IPS-18a (cell line): ENCODE results near the gene NPIPA8.
"Not testable (repeated sequence)": the region's sequence is repeated elsewhere in the genome, so short reads cannot be mapped to it uniquely, and the experiment has no call there.

Experiments
- H3K27ac ChIP-seq: one replicate; pipeline ENCODE4 v1.5.1; 2013; ENCODE audit warnings: low read length
- H3K27me3 ChIP-seq: one replicate; pipeline ENCODE4 v1.6.1; 2013; ENCODE audit warnings: mild to moderate bottlenecking, low read length; ENCODE audit not compliant: control insufficient read depth, insufficient read depth
- H3K36me3 ChIP-seq: one replicate; pipeline ENCODE4 v1.6.1; 2013; ENCODE audit warnings: low read depth, low read length; ENCODE audit not compliant: control insufficient read depth
- H3K4me1 ChIP-seq: one replicate; pipeline ENCODE4 v1.6.1; 2013; ENCODE audit warnings: low read depth, low read length; ENCODE audit not compliant: control insufficient read depth
- H3K4me3 ChIP-seq: one replicate; pipeline ENCODE4 v1.5.1; 2013; ENCODE audit warnings: low read length
- H3K9ac ChIP-seq: one replicate; pipeline ENCODE4 v1.6.1; 2013; ENCODE audit warnings: mild to moderate bottlenecking, low read length, moderate library complexity
- H3K9me3 ChIP-seq: one replicate; pipeline ENCODE4 v1.6.1; 2013; ENCODE audit warnings: low read depth, low read length; ENCODE audit not compliant: control insufficient read depth

The NPIPA8 gene

GRCh38 chr16:18336636-18337035 is at the start of gene NPIPA8:
TSS of gene NPIPA8 (minus strand) at chr16:18336736. CDS start at chr16:18332662, 4,074 bp downstream.
- H3K9me3 ChIP-seq, H3K27me3 ChIP-seq, H3K4me1 ChIP-seq, H3K4me3 ChIP-seq, H3K9ac ChIP-seq, H3K36me3 ChIP-seq, H3K27ac ChIP-seq: not testable (repeated sequence)

- H3K27ac ChIP-seq, H3K4me3 ChIP-seq, H3K9ac ChIP-seq, H3K27me3 ChIP-seq, H3K9me3 ChIP-seq, H3K36me3 ChIP-seq, H3K4me1 ChIP-seq: not testable (repeated sequence)
Measured at GRCh38 chr16:18385285-18385684, 48.7 kb upstream of the NPIPA8 start.

GRCh38 chr16:18384869-18385268 is 48.3 kb upstream of the NPIPA8 start:
- H3K27me3 ChIP-seq, H3K9me3 ChIP-seq, H3K9ac ChIP-seq, H3K36me3 ChIP-seq, H3K4me3 ChIP-seq, H3K27ac ChIP-seq, H3K4me1 ChIP-seq: not testable (repeated sequence)

DNA sequence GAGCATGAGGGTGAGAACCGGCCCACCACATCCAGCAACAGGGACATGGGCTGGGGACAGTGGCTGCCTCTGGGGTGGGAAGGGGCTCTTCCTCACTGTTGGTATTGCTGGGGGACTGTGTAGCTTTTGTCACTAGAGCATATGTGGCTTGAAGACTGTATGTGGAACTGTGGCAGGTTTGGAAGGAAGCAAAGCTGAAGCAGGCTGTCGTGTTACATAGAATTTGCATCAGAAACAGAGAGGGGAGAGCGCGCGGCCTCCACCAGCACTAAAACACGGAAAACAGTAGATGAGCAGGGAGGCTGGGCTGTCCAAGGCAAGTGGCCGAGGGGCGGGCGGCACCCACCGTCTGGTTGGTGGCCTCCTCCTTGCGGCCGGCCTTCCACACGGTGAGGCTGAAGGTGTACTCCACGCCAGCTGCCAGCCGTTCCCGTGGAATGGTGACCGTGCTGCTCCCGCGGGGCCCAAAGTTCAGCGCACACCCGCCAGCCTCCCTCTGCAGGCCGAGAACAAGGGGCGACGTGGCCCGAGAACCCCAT is 47.6 kb upstream of the NPIPA8 start:
- not testable (repeated sequence) for H3K27me3 ChIP-seq, H3K36me3 ChIP-seq, H3K9me3 ChIP-seq, H3K27ac ChIP-seq, H3K9ac ChIP-seq, H3K4me1 ChIP-seq, H3K4me3 ChIP-seq

GRCh38 chr16:18382696-18383095 is 46.2 kb upstream of the NPIPA8 start:
- not testable (repeated sequence) for H3K9me3 ChIP-seq, H3K9ac ChIP-seq, H3K36me3 ChIP-seq, H3K4me3 ChIP-seq, H3K4me1 ChIP-seq, H3K27ac ChIP-seq, H3K27me3 ChIP-seq

GRCh38 chr16:18347742-18348141 is 11.2 kb upstream of the NPIPA8 start:
- H3K9ac ChIP-seq, H3K4me3 ChIP-seq, H3K9me3 ChIP-seq, H3K36me3 ChIP-seq, H3K4me1 ChIP-seq, H3K27me3 ChIP-seq, H3K27ac ChIP-seq: not testable (repeated sequence)

GRCh38 chr16:18346993-18347392 is 10.5 kb upstream of the NPIPA8 start:
- not testable (repeated sequence) for H3K27me3 ChIP-seq, H3K9ac ChIP-seq, H3K27ac ChIP-seq, H3K4me3 ChIP-seq, H3K9me3 ChIP-seq, H3K4me1 ChIP-seq, H3K36me3 ChIP-seq

DNA sequence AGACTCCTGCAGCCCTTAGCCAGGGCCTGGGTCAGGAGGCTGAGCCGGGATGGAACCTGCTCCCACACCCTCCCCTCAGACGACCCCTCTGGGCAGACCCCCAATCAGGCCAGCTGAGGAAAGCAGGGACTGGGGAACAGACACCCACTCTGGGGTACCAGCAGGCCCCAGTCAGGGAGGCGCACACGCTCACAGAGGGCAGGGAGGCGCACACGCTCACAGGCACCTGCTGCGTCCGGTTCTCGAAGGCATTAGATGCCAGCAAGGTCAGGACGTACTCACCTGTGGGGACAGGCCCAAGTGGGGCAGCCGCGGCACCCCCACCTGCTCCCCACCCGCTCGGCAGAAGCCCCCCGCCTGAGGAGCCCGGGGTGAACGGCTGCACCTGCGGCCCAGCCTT is 8.1 kb upstream of the NPIPA8 start:
- not testable (repeated sequence) for H3K27me3 ChIP-seq, H3K4me3 ChIP-seq, H3K36me3 ChIP-seq, H3K4me1 ChIP-seq, H3K9ac ChIP-seq, H3K9me3 ChIP-seq, H3K27ac ChIP-seq

GRCh38 chr16:18341986-18342385 is 5.5 kb upstream of the NPIPA8 start:
- H3K4me1 ChIP-seq, H3K9me3 ChIP-seq, H3K27ac ChIP-seq, H3K36me3 ChIP-seq, H3K9ac ChIP-seq, H3K27me3 ChIP-seq, H3K4me3 ChIP-seq: not testable (repeated sequence)

DNA sequence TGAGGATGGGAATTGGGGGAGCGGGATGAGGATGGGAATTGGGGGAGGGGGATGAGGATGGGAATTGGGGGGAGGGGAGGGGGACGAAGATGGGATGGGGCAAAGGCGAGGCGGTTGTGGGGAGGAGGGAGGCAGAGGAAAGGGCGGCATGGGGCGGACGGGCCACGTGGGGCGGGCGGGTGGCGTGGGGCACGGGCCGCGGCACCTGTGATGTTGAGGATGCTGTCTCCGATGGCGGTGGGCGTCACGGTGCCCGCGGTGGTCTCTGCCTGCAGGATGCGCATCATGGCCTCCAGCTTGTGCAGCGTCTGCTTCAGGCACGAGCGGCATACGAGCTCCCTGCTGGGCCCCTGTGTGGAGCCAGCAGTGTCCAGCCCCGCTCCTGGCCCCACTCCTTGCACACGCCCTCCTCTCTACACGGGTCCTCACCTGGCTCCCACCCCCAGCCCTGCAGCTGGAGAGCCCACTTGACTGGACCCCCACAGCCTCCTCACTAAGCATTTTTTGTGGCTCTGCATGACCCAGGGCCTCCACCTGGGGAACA is 5.0 kb upstream of the NPIPA8 start:
- not testable (repeated sequence) for H3K9ac ChIP-seq, H3K4me3 ChIP-seq, H3K27me3 ChIP-seq, H3K4me1 ChIP-seq, H3K27ac ChIP-seq, H3K36me3 ChIP-seq, H3K9me3 ChIP-seq

DNA sequence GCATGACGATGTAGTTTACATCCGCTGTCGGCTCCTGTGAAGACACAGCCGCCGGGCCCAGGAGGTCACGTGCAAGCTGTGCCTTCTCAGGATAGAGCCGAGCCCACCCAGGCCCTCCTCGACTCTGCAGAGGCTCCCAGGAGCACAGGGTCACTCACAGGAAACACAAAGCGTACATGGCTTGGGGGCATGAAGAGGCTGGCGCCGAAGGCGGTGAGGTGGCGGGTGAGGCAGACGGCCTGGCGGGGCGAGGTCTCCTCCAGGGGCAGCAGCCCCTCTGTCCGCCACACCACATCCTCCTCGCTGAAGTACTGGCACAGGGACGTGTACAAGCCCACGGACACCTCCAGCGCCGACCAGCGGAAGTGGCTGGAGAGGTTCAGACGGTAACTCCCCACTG is 2.7 kb upstream of the NPIPA8 start:
- H3K4me1 ChIP-seq, H3K36me3 ChIP-seq, H3K27ac ChIP-seq, H3K4me3 ChIP-seq, H3K27me3 ChIP-seq, H3K9me3 ChIP-seq, H3K9ac ChIP-seq: not testable (repeated sequence)

DNA sequence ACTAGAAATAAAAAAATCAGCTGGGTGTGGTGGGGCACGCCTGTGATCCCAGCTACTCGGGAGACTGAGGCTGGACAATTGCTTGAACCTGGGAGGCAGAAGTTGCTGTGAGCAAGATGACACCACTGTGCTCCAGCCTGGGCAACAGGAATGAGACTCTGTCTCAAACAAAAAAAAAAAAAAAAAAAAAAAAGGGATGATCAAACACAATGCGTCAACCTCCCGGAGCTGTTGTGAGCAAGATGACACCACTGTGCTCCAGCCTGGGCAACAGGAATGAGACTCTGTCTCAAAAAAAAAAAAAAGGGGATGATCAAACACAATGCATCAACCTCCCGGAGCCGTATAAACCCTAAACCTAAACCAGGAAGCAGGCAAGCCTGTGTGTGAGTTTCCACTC is 24.7 kb downstream of the NPIPA8 start:
- H3K9ac ChIP-seq, H3K4me3 ChIP-seq, H3K9me3 ChIP-seq, H3K27me3 ChIP-seq, H3K4me1 ChIP-seq, H3K27ac ChIP-seq, H3K36me3 ChIP-seq: not testable (repeated sequence)
